Measurements from ENCODE around the gene TNFRSF8. TPM values are rescaled to one million over a fixed set of nuclear protein-coding genes. Genes with fewer than 3 reads are reported as not detected.

TNFRSF8 gene
- total RNA-seq, 1 experiment from 2014 or later, result 2.9 TPM

GRCh38 chr1:12053752-12054548 is 9.2 kb upstream of the TNFRSF8 start:
- Histone ChIP-seq H3K23ac (ENCODE audit: insufficient read length, low read depth, low read length) (no peak overlapping the region), H3K4ac (ENCODE audit: low read depth, low read length) (no peak overlapping the region), H3K79me2 (ENCODE audit: insufficient read depth, low read length) (no peaks in the 10 kb centered on the region), H2BK20ac (ENCODE audit: low read depth, low read length, poor library complexity, severe bottlenecking) (no peak overlapping the region), H2BK15ac (ENCODE audit: low read depth, low read length) (no peak overlapping the region), H3K14ac (ENCODE audit: insufficient read depth, low read length) (no peak overlapping the region), H3K9me3 (ENCODE audit: control insufficient read depth, low read depth, low read length) (no peaks in the 10 kb centered on the region), H4K20me1 (ENCODE audit: control insufficient read depth, insufficient read depth, insufficient read length) (peaks cover 2% of the 10 kb centered on the region), H2BK5ac (ENCODE audit: insufficient read length, low read length) (no peak overlapping the region), H4K5ac (ENCODE audit: insufficient read length, low read depth, low read length) (no peak overlapping the region), H3K27ac (ENCODE audit: insufficient read length, low read depth, low read length) (no peak overlapping the region), H3K18ac (ENCODE audit: insufficient read length, low read depth, low read length) (no peak overlapping the region), H2BK12ac (ENCODE audit: insufficient read length, low read depth, low read length) (no peak overlapping the region), H2AFZ (ENCODE audit: low read length) (no peak overlapping the region), H3T11ph (ENCODE audit: low read length) (no peak overlapping the region), H3K79me1 (ENCODE audit: insufficient read depth, low read depth, low read length, poor library complexity, severe bottlenecking) (no peaks in the 10 kb centered on the region), H2AK5ac (ENCODE audit: insufficient read length, low read length) (no peak overlapping the region), H3K56ac (ENCODE audit: insufficient read length, low read depth, low read length) (no peak overlapping the region), H3K23me2 (ENCODE audit: insufficient read length, low read depth, low read length, poor library complexity, severe bottlenecking) (no peaks in the 10 kb centered on the region), H3K9ac (ENCODE audit: extremely low read depth, insufficient read length, low read length) (no peak overlapping the region), H3K4me2 (ENCODE audit: insufficient read depth, insufficient read length, low read length) (no peak overlapping the region), H4K91ac (ENCODE audit: insufficient read length, low read depth, low read length) (no peak overlapping the region), H2BK120ac (ENCODE audit: low read depth, low read length, poor library complexity, severe bottlenecking) (no peak overlapping the region), H3K4me1 (ENCODE audit: insufficient read depth, low read length) (no peaks in the 10 kb centered on the region), H3K27me3 (ENCODE audit: insufficient read depth, low read length) (no peaks in the 10 kb centered on the region), H4K8ac (replicated peaks; ENCODE audit: insufficient read length, low read depth, low read length) (no peak overlapping the region)
- TF ChIP-seq CTCF (conservative IDR thresholded peaks at IDR 0.05), result no peak
- no peak for DNase-seq
- Mint-ChIP-seq H3K4me3 (no peak overlapping the region), H3K27ac (peak overlapping the region in 1 of 3 experiments; percentile 80; a peak in 1 of 7 replicates), H3K27me3 (ENCODE audit: low read depth) (peaks cover 5% of the 10 kb centered on the region), H3K36me3 (ENCODE audit: insufficient read depth in 1 of 3, low read depth in 3 of 3) (peaks cover 0 to 2% (median 0%) of the 10 kb centered on the region in 3 experiments; a peak in 1 of 7 replicates), H3K4me1 (peaks cover 13 to 19% of the 10 kb centered on the region in 2 experiments), H3K9me3 (no peaks in the 10 kb centered on the region; a peak in 1 of 5 replicates)
- WGBS (ENCODE audit: extremely low coverage, insufficient read length, low lambda C conversion rate), result no CpG with 5 or more reads among the region's 13 CpGs
